GM18502 (cell line): ENCODE results near the gene PROM2.

Experiments used
- ATAC-seq: cut with Tn5 transposase; IDR thresholded peaks from one replicate; pipeline ENCODE4 v1.9.1; 2021; ENCODE audit warnings: mild to moderate bottlenecking; ENCODE audit not compliant: unreplicated experiment, poor library complexity

The PROM2 gene

GRCh38 chr2:95333056-95333455 lies 58.8 kb downstream of the PROM2 start:
- ATAC-seq, result no peak

- ATAC-seq, result no peak
Observed at GRCh38 chr2:95333888-95334338, 59.7 kb downstream of the PROM2 start.

GRCh38 chr2:95334916-95335641 lies 60.8 kb downstream of the PROM2 start:
- ATAC-seq, result no peak

GRCh38 chr2:95336406-95336805 lies 62.2 kb downstream of the PROM2 start:
- ATAC-seq, result no peak

GRCh38 chr2:95337829-95338228 lies 63.6 kb downstream of the PROM2 start:
- ATAC-seq, result no peak
